Aorta (tissue), 5 donors: ENCODE data around the gene TOGARAM1. TPM values are rescaled to one million over a fixed set of nuclear protein-coding genes. Genes with fewer than 3 reads are reported as not detected.

Experiments used
- ATAC-seq: fragments of 200-7000 bp; cut with Tn5 transposase; one replicate; pipeline ENCODE4 v1.9.1; 2022; ENCODE audit warnings: moderate library complexity; ENCODE audit not compliant: low FRiP score
- DNase-seq, 2 donors: peaks; one replicate each; pipeline ENCODE4 v3.0.0-alpha.2; 2020
- H3K27ac ChIP-seq, 2 donors: one replicate each; pipeline ENCODE4 v1.5.1; 2013; ENCODE audit warnings: low read length in 2 of 2, mild to moderate bottlenecking in 2 of 2, moderate library complexity in 2 of 2, control low read depth in 1 of 2, inconsistent platforms in 1 of 2, low read depth in 1 of 2
- H3K27me3 ChIP-seq, 2 donors: one replicate each; pipeline ENCODE4 v1.6.1; 2013; ENCODE audit warnings: control low read depth in 1 of 2, low read length in 1 of 2, mild to moderate bottlenecking in 1 of 2, moderate library complexity in 1 of 2; ENCODE audit not compliant: insufficient read depth in 2 of 2, control insufficient read depth in 1 of 2
- H3K36me3 ChIP-seq, 2 donors: one replicate each; pipeline ENCODE4 v1.6.1; 2013; ENCODE audit warnings: control low read depth in 1 of 2, low read length in 1 of 2, mild to moderate bottlenecking in 1 of 2; ENCODE audit not compliant: insufficient read depth in 2 of 2, control insufficient read depth in 1 of 2
- H3K4me1 ChIP-seq, 2 donors: one replicate each; pipeline ENCODE4 v1.6.1; 2013; ENCODE audit warnings: low read length in 2 of 2, control low read depth in 1 of 2, mild to moderate bottlenecking in 1 of 2, moderate library complexity in 1 of 2; ENCODE audit not compliant: insufficient read depth in 2 of 2, control insufficient read depth in 1 of 2
- H3K4me3 ChIP-seq, 2 donors: one replicate each; pipeline ENCODE4 v1.5.1; 2013; ENCODE audit warnings: low read length in 2 of 2, control low read depth in 1 of 2, mild to moderate bottlenecking in 1 of 2
- H3K9me3 ChIP-seq: one replicate; pipeline ENCODE4 v1.6.1; 2013; ENCODE audit warnings: mild to moderate bottlenecking, low read length; ENCODE audit not compliant: control insufficient read depth
- WGBS, 2 donors: extraction: QIAGEN DNeasy Blood & Tissue Kit; methylation state at CpG; one replicate each; pipeline ENCODE4 v1.1.7; 2013; 5-methylcytosine and 5-hydroxymethylcytosine counted together
- intact Hi-C, 2 donors: fragments of 100-400 bp; cut with DNase I; formaldehyde crosslinking; loops; one replicate each; pipeline versions ENCODE4 v1.14.2 to v1.15.0; 2022
- polyA plus RNA-seq, 2 donors: library from polyadenylated mRNA; stranded (reverse); fragments of 200-250 nt; gene quantifications; one replicate each; pipeline ENCODE4 v1.2.3, GENCODE V29; 2013
- total RNA-seq, 2 donors: library from RNA; stranded (reverse); fragmentation: NEBNext Ultra II Directional; extraction: Animal tissue kit (Norgen Biotek cat#: 25700); gene quantifications; one replicate each; pipeline ENCODE4 v1.2.1, GENCODE V29; 2021
- donor health status: healthy with polysubstance abuse.
- donor health status: Bipolar disorder and iron deficiency.
- donor health status: DM: no; HTN: no; CAD: no.
- donor health status: DM: no; HTN: no; CAD: no.
- donor health status: DM: yes; HTN: yes; CAD: no.

Gene TOGARAM1
- total and polyA plus RNA-seq, 4 donors: 6.1 to 21.4 (median 9.3) TPM

GRCh38 chr14:45041641-45042040, 79.7 kb downstream of the TOGARAM1 start:
- no peaks in the 10 kb centered on the region for H3K4me1 ChIP-seq
- H3K27me3 ChIP-seq: no peaks in the 10 kb centered on the region
- H3K36me3 ChIP-seq: peaks cover 0 to 2% of the 10 kb centered on the region in 2 donors
- ATAC-seq (no peak), DNase-seq (no peak)
- no peak overlapping the region for H3K4me3 ChIP-seq
- 95 to 96% methylated on average over 5 of the region's 5 CpGs for WGBS, 2 donors
- no peaks in the 10 kb centered on the region for H3K9me3 ChIP-seq
- no peak overlapping the region for H3K27ac ChIP-seq
- intact Hi-C loops: no loop called here

GRCh38 chr14:45044638-45045037, 82.6 kb downstream of the TOGARAM1 start:
- Histone ChIP-seq H3K27me3 (no peaks in the 10 kb centered on the region), H3K4me1 (no peaks in the 10 kb centered on the region), H3K4me3 (no peak overlapping the region), H3K36me3 (no peaks in the 10 kb centered on the region), H3K27ac (no peak overlapping the region), H3K9me3 (no peaks in the 10 kb centered on the region)
- DNase-seq (no peak), ATAC-seq (no peak)
- intact Hi-C loops: no loop called here
- WGBS, 2 donors: 87 to 90% methylated on average over 5 of the region's 5 CpGs

- ATAC-seq: no peak
- intact Hi-C loops: no loop called here
- H3K27ac ChIP-seq: no peak overlapping the region
- no peak overlapping the region for H3K4me3 ChIP-seq
- DNase-seq: no peak
- 96 to 97% methylated on average over 2 of the region's 2 CpGs for WGBS, 2 donors
- H3K4me1 ChIP-seq: no peaks in the 10 kb centered on the region
- no peaks in the 10 kb centered on the region for H3K36me3 ChIP-seq
- H3K27me3 ChIP-seq: no peaks in the 10 kb centered on the region
- H3K9me3 ChIP-seq: no peaks in the 10 kb centered on the region
Observed at GRCh38 chr14:45048385-45048784, 86.4 kb downstream of the TOGARAM1 start.

- intact Hi-C loops: no loop called here
- Histone ChIP-seq H3K36me3 (no peaks in the 10 kb centered on the region), H3K27ac (no peak overlapping the region), H3K4me1 (no peaks in the 10 kb centered on the region), H3K9me3 (no peaks in the 10 kb centered on the region), H3K4me3 (no peak overlapping the region), H3K27me3 (no peaks in the 10 kb centered on the region)
- ATAC-seq: no peak
- DNase-seq: no peak
Observed at GRCh38 chr14:45051180-45051579, 89.2 kb downstream of the TOGARAM1 start.

DNA sequence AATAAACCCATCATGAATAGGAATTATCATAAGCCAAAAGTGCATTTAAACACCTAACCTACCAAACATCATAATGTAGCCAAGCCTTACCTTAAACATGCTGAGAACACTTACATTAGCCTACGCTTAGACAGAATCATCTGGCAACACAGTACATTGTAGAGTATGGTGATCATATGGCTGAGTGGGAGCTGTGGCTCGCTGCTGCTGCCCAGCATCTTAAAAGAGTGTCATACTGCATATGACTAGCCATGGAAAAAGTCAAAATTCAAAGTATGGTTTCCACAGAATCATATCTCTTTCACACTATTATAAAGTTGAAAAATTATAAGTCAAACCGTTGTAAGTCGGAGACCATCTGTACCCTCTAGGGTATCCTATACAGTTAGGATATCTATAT, 89.9 kb downstream of the TOGARAM1 start:
- H3K4me3 ChIP-seq: no peak overlapping the region
- ATAC-seq: no peak
- no peaks in the 10 kb centered on the region for H3K4me1 ChIP-seq
- no peaks in the 10 kb centered on the region for H3K9me3 ChIP-seq
- intact Hi-C loops: no loop called here
- no peak for DNase-seq
- 93 to 95% methylated on average over 4 of the region's 4 CpGs for WGBS, 2 donors
- no peaks in the 10 kb centered on the region for H3K27me3 ChIP-seq
- H3K27ac ChIP-seq: no peak overlapping the region
- no peaks in the 10 kb centered on the region for H3K36me3 ChIP-seq

- Histone ChIP-seq H3K4me1 (no peaks in the 10 kb centered on the region), H3K27ac (no peak overlapping the region), H3K4me3 (no peak overlapping the region), H3K36me3 (no peaks in the 10 kb centered on the region), H3K27me3 (no peaks in the 10 kb centered on the region), H3K9me3 (no peaks in the 10 kb centered on the region)
- WGBS, 2 donors: 96 to 97% methylated on average over 2 of the region's 2 CpGs
- intact Hi-C loops: no loop called here
- DNase-seq: no peak
- ATAC-seq: no peak
Observed at GRCh38 chr14:45057349-45057748, 95.4 kb downstream of the TOGARAM1 start.

GRCh38 chr14:45057881-45058364, 95.9 kb downstream of the TOGARAM1 start:
- no peaks in the 10 kb centered on the region for H3K36me3 ChIP-seq
- H3K9me3 ChIP-seq: no peaks in the 10 kb centered on the region

DNA sequence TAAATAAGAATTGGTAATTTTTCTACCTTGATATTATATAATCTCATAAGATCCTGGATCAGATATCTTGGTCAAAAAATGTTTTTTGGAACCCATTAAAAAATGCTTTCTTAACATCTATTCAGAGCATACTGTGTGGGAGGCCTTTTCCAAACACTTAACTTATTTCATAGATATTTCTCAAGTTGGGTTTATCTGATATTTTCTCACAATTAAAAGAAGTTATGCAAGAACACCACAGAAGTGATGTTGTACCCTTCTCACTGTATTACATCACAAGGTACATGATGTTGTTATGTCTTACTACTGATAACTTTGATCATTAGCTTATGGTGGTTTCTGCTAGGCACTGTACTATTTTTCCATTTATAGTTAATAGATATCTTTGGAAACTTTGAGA, 98.6 kb downstream of the TOGARAM1 start:
- H3K4me1 ChIP-seq: no peaks in the 10 kb centered on the region
- ATAC-seq: no peak
- intact Hi-C loops: no loop called here

More at GRCh38 chr14:45057881-45058364, 95.9 kb downstream of the TOGARAM1 start:
- no peaks in the 10 kb centered on the region for H3K4me1 ChIP-seq
- H3K27ac ChIP-seq: no peak overlapping the region
- intact Hi-C loops: no loop called here
- no peak for ATAC-seq
- no peaks in the 10 kb centered on the region for H3K27me3 ChIP-seq
- no peak overlapping the region for H3K4me3 ChIP-seq
- DNase-seq: no peak

GRCh38 chr14:45065540-45065939, 103.5 kb downstream of the TOGARAM1 start:
- Histone ChIP-seq H3K27me3 (no peaks in the 10 kb centered on the region), H3K9me3 (no peaks in the 10 kb centered on the region), H3K4me3 (no peak overlapping the region), H3K36me3 (no peaks in the 10 kb centered on the region), H3K27ac (no peak overlapping the region), H3K4me1 (no peaks in the 10 kb centered on the region)
- ATAC-seq: no peak
- no peak for DNase-seq
- WGBS, 2 donors: 5 to 20% methylated on average over 3 of the region's 3 CpGs
- intact Hi-C loops: no loop called here

More for the DNA sequence above, 98.6 kb downstream of the TOGARAM1 start:
- DNase-seq: no peak
- Histone ChIP-seq H3K36me3 (no peaks in the 10 kb centered on the region), H3K27ac (no peak overlapping the region), H3K4me3 (no peak overlapping the region), H3K27me3 (no peaks in the 10 kb centered on the region), H3K9me3 (no peaks in the 10 kb centered on the region)
